ENCODE data around the gene MAP3K8. TPM values are rescaled to one million over a fixed set of nuclear protein-coding genes. Genes with fewer than 3 reads are reported as not detected.
A peak's percentile ranks its signal among the peaks of the same experiment; 100 is the strongest.

MAP3K8 gene
- polyA plus RNA-seq, 1 experiment, result 5.3 TPM

- no peak for DNase-seq (ENCODE audit: low read depth, low spot score)
- TF ChIP-seq, protein P1, sequence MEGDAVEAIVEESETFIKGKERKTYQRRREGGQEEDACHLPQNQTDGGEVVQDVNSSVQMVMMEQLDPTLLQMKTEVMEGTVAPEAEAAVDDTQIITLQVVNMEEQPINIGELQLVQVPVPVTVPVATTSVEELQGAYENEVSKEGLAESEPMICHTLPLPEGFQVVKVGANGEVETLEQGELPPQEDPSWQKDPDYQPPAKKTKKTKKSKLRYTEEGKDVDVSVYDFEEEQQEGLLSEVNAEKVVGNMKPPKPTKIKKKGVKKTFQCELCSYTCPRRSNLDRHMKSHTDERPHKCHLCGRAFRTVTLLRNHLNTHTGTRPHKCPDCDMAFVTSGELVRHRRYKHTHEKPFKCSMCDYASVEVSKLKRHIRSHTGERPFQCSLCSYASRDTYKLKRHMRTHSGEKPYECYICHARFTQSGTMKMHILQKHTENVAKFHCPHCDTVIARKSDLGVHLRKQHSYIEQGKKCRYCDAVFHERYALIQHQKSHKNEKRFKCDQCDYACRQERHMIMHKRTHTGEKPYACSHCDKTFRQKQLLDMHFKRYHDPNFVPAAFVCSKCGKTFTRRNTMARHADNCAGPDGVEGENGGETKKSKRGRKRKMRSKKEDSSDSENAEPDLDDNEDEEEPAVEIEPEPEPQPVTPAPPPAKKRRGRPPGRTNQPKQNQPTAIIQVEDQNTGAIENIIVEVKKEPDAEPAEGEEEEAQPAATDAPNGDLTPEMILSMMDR (IDR thresholded peaks at IDR 0.05; ENCODE audit: low read depth, low read length), result no peak
- Histone ChIP-seq H3K27ac (ENCODE audit: low read depth, low read length) (no peak overlapping the region), H3K4me3 (ENCODE audit: low read depth, low read length) (no peak overlapping the region), H3K9me3 (ENCODE audit: control insufficient read depth, insufficient read depth, low read length) (no peaks in the 10 kb centered on the region; the same call in 1 of the 2 replicates), H3K27me3 (ENCODE audit: control insufficient read depth, insufficient read depth, low read length) (no peaks in the 10 kb centered on the region)
- POLR2A ChIA-PET, result no interaction called here
- CTCF ChIA-PET, result no interaction called here
These were observed 8.5 kb upstream of the MAP3K8 start for GRCh38 chr10:30425336-30426075.

DNA sequence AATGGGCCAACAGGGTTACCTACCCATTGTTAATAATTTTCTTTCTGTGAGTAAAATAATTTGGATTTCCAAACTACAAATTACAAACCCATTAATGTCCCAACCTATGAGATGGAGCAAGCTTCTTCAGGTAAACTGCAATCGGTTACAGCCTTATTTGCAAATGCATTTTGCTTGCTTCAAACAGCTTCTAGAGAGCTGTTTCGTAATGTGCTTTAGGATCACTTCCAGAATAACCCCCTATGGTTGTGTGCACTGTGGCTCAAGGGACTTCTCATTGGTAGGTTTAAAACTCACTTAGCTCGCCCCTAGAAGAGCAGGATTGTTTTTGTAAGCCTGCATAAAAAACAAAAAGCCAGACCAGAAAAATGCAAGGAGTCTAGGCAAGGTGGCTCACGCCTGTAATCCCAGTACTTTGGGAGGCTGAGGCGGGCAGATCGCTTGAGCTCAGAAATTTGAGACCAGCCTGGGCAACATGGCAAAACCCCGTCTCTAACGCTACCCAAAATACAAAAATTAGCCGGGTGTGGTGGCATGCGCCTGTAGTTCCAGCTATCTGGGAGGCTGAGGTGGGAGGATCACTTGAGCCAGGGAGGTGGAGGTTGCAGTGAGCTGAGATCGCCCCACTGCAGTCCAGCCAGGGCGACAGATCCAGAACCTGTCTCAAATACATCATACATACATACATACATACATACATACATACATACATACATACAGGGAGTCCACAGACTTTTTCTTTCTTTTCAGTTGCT is 3.3 kb upstream of the MAP3K8 start:
- ChIA-PET CTCF (interaction anchor here (0.8 to 2.4 kb wide), 3 partner anchors 15 to 432 kb away, joined by 3 to 10 read pairs (median 3); no protein-coding TSS in a partner anchor), POLR2A (interaction anchor here (0.7 kb wide), 1 partner anchor 1949 kb away, joined by 4 read pairs; no protein-coding TSS in a partner anchor)
- TF ChIP-seq, protein P1 (IDR thresholded peaks at IDR 0.05; ENCODE audit: low read depth, low read length), result no peak
- Histone ChIP-seq H3K4me3 (ENCODE audit: low read depth, low read length) (no peak overlapping the region), H3K27me3 (ENCODE audit: control insufficient read depth, insufficient read depth, low read length) (no peaks in the 10 kb centered on the region), H3K9me3 (ENCODE audit: control insufficient read depth, insufficient read depth, low read length) (no peaks in the 10 kb centered on the region; the same call in 1 of the 2 replicates), H3K27ac (ENCODE audit: low read depth, low read length) (no peak overlapping the region)
- DNase-seq (ENCODE audit: low read depth, low spot score), result no peak

- H3K27ac ChIP-seq (ENCODE audit: low read depth, low read length), result no peak overlapping the region
- ChIA-PET POLR2A (no interaction called here), CTCF (interaction anchor here (2.4 kb wide), 1 partner anchor 160 kb away, joined by 10 read pairs; no protein-coding TSS in a partner anchor)
- TF ChIP-seq, protein P1 (IDR thresholded peaks at IDR 0.05; ENCODE audit: low read depth, low read length), result no peak
- no peak overlapping the region for H3K4me3 ChIP-seq (ENCODE audit: low read depth, low read length)
- no peaks in the 10 kb centered on the region; the same call in 1 of the 2 replicates for H3K9me3 ChIP-seq (ENCODE audit: control insufficient read depth, insufficient read depth, low read length)
- H3K27me3 ChIP-seq (ENCODE audit: control insufficient read depth, insufficient read depth, low read length), result no peaks in the 10 kb centered on the region
- DNase-seq (ENCODE audit: low read depth, low spot score), result no peak
These were observed 2.5 kb upstream of the MAP3K8 start for GRCh38 chr10:30431435-30431911.

DNA sequence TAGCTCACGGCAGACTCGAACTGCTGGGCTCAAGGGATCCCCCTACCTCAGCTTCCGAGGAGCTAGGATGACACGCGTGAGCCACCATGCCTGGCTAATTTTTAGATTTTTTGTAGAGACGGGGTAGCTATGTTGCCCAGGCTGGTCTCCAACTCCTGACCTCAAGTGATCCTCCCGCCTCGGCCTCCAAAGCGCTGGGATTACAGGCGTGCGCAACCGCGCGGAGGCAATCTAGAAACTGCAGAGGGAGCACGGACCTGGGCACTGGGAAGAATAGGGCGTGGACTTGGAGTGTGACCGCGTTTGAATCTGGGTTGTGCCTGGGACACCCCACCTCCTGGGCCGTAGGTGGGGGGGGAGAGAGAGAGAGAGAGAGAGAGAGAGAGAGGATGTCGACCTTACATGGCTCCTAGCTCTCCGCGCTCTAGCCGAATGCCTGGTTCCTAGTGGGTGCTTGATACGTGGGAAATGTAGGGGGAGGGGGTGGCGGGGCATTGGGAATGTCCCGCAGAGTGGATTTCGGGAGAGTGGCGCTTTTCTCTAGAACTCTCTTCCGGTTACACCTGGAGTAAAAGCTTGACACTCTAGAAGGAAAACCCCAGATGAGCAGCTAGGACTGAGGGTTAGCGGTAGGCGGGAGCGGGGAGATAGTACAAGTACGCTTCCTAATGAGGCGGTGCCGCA is 1.2 kb upstream of the MAP3K8 start:
- TF ChIP-seq, protein P1 (IDR thresholded peaks at IDR 0.05; ENCODE audit: low read depth, low read length), result no peak
- POLR2A ChIA-PET, result interaction anchor here (0.8 to 1.4 kb wide), 2 partner anchors 9 to 83 kb away, joined by 3 to 6 read pairs; partner anchors contain the start of gene MTPAP
- CTCF ChIA-PET, result interaction anchor here (1.3 kb wide), 1 partner anchor 159 kb away, joined by 3 read pairs; no protein-coding TSS in a partner anchor
- DNase-seq (ENCODE audit: low read depth, low spot score), result no peak
- peak overlapping the region; percentile 90 for H3K27ac ChIP-seq (ENCODE audit: low read depth, low read length)
- peak overlapping the region; percentile 72 for H3K4me3 ChIP-seq (ENCODE audit: low read depth, low read length)
- H3K9me3 ChIP-seq (ENCODE audit: control insufficient read depth, insufficient read depth, low read length), result no peaks in the 10 kb centered on the region; the same call in 1 of the 2 replicates
- H3K27me3 ChIP-seq (ENCODE audit: control insufficient read depth, insufficient read depth, low read length), result no peaks in the 10 kb centered on the region

Measured in AG04450 (cell line).